Tibial nerve (tissue), 4 donors: Measurements from ENCODE around the gene FAM237A. TPM values are rescaled to one million over a fixed set of nuclear protein-coding genes. Genes with fewer than 3 reads are reported as not detected.

Experiments
- DNase-seq, 2 donors: peaks; one replicate each; pipeline ENCODE4 v3.0.0-alpha.2; 2019; ENCODE audit warnings: low spot score in 2 of 2
- H3K27ac ChIP-seq, 4 donors: fragments of 200-600 bp; sonication (generic) in 3 of 4; one replicate each; pipeline ENCODE4 v1.5.1; 2017 to 2019; ENCODE audit warnings: mild to moderate bottlenecking in 1 of 4
- H3K27me3 ChIP-seq, 2 donors: fragments of 200-600 bp; sonication (generic) in 1 of 2; one replicate each; pipeline versions ENCODE4 v1.5.1 to v1.6.0; 2017 to 2019
- H3K36me3 ChIP-seq, 3 donors: fragments of 200-600 bp; sonication (generic); one replicate each; pipeline ENCODE4 v1.5.1; 2018 to 2019
- H3K4me1 ChIP-seq, 4 donors: fragments of 200-600 bp; sonication (generic) in 3 of 4; one replicate each; pipeline ENCODE4 v1.5.1; 2017 to 2019
- H3K4me3 ChIP-seq, 4 donors: fragments of 200-600 bp; sonication (generic) in 3 of 4; one replicate each; pipeline ENCODE4 v1.5.1; 2017 to 2019; ENCODE audit warnings: mild to moderate bottlenecking in 1 of 4, moderate library complexity in 1 of 4
- H3K9me3 ChIP-seq, 4 donors: fragments of 200-600 bp; sonication (generic) in 3 of 4; one replicate each; pipeline ENCODE4 v1.5.1; 2017 to 2019
- CTCF ChIP-seq, 5 experiments: fragments of 200-600 bp in 3 of 5; fragments of 450-650 bp in 2 of 5; sonication (generic) in 3 of 5; IDR thresholded peaks; one replicate each; pipeline ENCODE4 v1.5.1; 2016 to 2019; ENCODE audit warnings: antibody characterized with exemption in 5 of 5, mild to moderate bottlenecking in 3 of 5, moderate library complexity in 2 of 5
- EP300 ChIP-seq, 2 donors: sonication (generic); formaldehyde crosslinking; IDR thresholded peaks; one replicate each; pipeline ENCODE4 v1.6.1; 2017; ENCODE audit warnings: antibody characterized with exemption in 2 of 2, mild to moderate bottlenecking in 1 of 2
- POLR2A ChIP-seq, 2 donors: fragments of 450-650 bp; IDR thresholded peaks; one replicate each; pipeline ENCODE4 v1.6.1; 2017; ENCODE audit warnings: antibody characterized with exemption in 2 of 2, mild to moderate bottlenecking in 2 of 2, moderate library complexity in 2 of 2
- WGBS, 2 donors: methylation state at CpG; one replicate each; pipeline ENCODE4 v1.1.5; 2018; 5-methylcytosine and 5-hydroxymethylcytosine counted together
- total RNA-seq, 4 donors: library from RNA; depleted of rRNA; stranded (reverse); fragments of >200 nt; gene quantifications; one replicate each; pipeline ENCODE4 v1.1.0, GENCODE V29; 2016

The FAM237A gene
- total RNA-seq, 4 donors from 2014 or later: not detected

- no peaks in the 10 kb centered on the region for H3K36me3 ChIP-seq
- H3K9me3 ChIP-seq: peaks cover 0 to 5% (median 0%) of the 10 kb centered on the region in 4 donors
- H3K27ac ChIP-seq: no peak overlapping the region
- TF ChIP-seq CTCF (IDR thresholded peaks at IDR 0.05) (no peak), POLR2A (IDR thresholded peaks at IDR 0.05) (no peak), EP300 (IDR thresholded peaks at IDR 0.05) (no peak)
- peaks cover 0 to 26% of the 10 kb centered on the region in 2 donors for H3K27me3 ChIP-seq
- DNase-seq: no peak
- peaks cover 0 to 8% (median 0%) of the 10 kb centered on the region in 4 donors for H3K4me1 ChIP-seq
- 23 to 42% methylated on average over 3 of the region's 3 CpGs for WGBS, 2 donors
- H3K4me3 ChIP-seq: no peak overlapping the region
These were observed 1.1 kb upstream of the FAM237A start for GRCh38 chr2:206641226-206641625.

GRCh38 chr2:206647985-206648384 lies 5.7 kb downstream of the FAM237A start:
- peaks cover 0 to 4% of the 10 kb centered on the region in 2 donors for H3K27me3 ChIP-seq
- no peak for DNase-seq
- no peaks in the 10 kb centered on the region for H3K9me3 ChIP-seq
- no peaks in the 10 kb centered on the region for H3K36me3 ChIP-seq
- no peak for TF ChIP-seq POLR2A (IDR thresholded peaks at IDR 0.05)
- no peak for TF ChIP-seq CTCF (IDR thresholded peaks at IDR 0.05)
- TF ChIP-seq EP300 (IDR thresholded peaks at IDR 0.05): no peak
- H3K27ac ChIP-seq: no peak overlapping the region
- no peaks in the 10 kb centered on the region for H3K4me1 ChIP-seq
- no peak overlapping the region for H3K4me3 ChIP-seq
- WGBS, 2 donors: 56 to 65% methylated on average over 1 of the region's 1 CpG

GRCh38 chr2:206657087-206657486 lies 14.8 kb downstream of the FAM237A start:
- peaks cover 0 to 19% (median 0%) of the 10 kb centered on the region in 4 donors for H3K9me3 ChIP-seq
- no peaks in the 10 kb centered on the region for H3K4me1 ChIP-seq
- 95 to 96% methylated on average over 1 of the region's 1 CpG for WGBS, 2 donors
- TF ChIP-seq POLR2A (IDR thresholded peaks at IDR 0.05): no peak
- TF ChIP-seq EP300 (IDR thresholded peaks at IDR 0.05): no peak
- no peak for TF ChIP-seq CTCF (IDR thresholded peaks at IDR 0.05)
- no peak overlapping the region for H3K4me3 ChIP-seq
- no peak for DNase-seq
- no peak overlapping the region for H3K27ac ChIP-seq
- no peaks in the 10 kb centered on the region for H3K27me3 ChIP-seq
- no peaks in the 10 kb centered on the region for H3K36me3 ChIP-seq

- Histone ChIP-seq H3K4me3 (no peak overlapping the region), H3K4me1 (no peaks in the 10 kb centered on the region), H3K36me3 (no peaks in the 10 kb centered on the region), H3K27me3 (no peaks in the 10 kb centered on the region), H3K27ac (no peak overlapping the region), H3K9me3 (no peaks in the 10 kb centered on the region)
- no peak for DNase-seq
- 72 to 84% methylated on average over 3 of the region's 3 CpGs for WGBS, 2 donors
- TF ChIP-seq CTCF (IDR thresholded peaks at IDR 0.05): no peak
- TF ChIP-seq EP300 (IDR thresholded peaks at IDR 0.05): no peak
- no peak for TF ChIP-seq POLR2A (IDR thresholded peaks at IDR 0.05)
These were observed 23.0 kb downstream of the FAM237A start for GRCh38 chr2:206665251-206665650.

- Histone ChIP-seq H3K36me3 (no peaks in the 10 kb centered on the region), H3K27ac (no peak overlapping the region), H3K9me3 (no peaks in the 10 kb centered on the region), H3K4me1 (no peaks in the 10 kb centered on the region), H3K4me3 (no peak overlapping the region), H3K27me3 (no peaks in the 10 kb centered on the region)
- DNase-seq: no peak
- TF ChIP-seq EP300 (IDR thresholded peaks at IDR 0.05): no peak
- no peak for TF ChIP-seq CTCF (IDR thresholded peaks at IDR 0.05)
- WGBS, 2 donors: 78 to 83% methylated on average over 7 of the region's 7 CpGs
These were observed 28.4 kb downstream of the FAM237A start for GRCh38 chr2:206670531-206671319.
